Lower leg skin (tissue), 3 donors: ENCODE results near the gene BOLL.

Experiments used
- CTCF ChIP-seq, 3 donors: fragments of 450-650 bp; IDR thresholded peaks; one replicate each; pipeline ENCODE4 v1.5.1; 2016; ENCODE audit warnings: antibody characterized with exemption in 3 of 3, mild to moderate bottlenecking in 3 of 3, moderate library complexity in 2 of 3
- POLR2A ChIP-seq, 2 donors: fragments of 450-650 bp; IDR thresholded peaks; one replicate each; pipeline ENCODE4 v1.6.1; 2016 to 2017; ENCODE audit warnings: antibody characterized with exemption in 2 of 2, mild to moderate bottlenecking in 1 of 2, moderate library complexity in 1 of 2

- TF ChIP-seq POLR2A (IDR thresholded peaks at IDR 0.05) = no peak
- TF ChIP-seq CTCF (IDR thresholded peaks at IDR 0.05) = no peak
These were observed 23.9 kb upstream of the BOLL start for GRCh38 chr2:197809064-197809463.
